GM18519 (cell line): ENCODE measurements around the gene IL1RAPL1.
"Not testable (repeated sequence)": the region's sequence is repeated elsewhere in the genome, so short reads cannot be mapped to it uniquely, and the experiment has no call there.

Experiments used
- ATAC-seq: cut with Tn5 transposase; IDR thresholded peaks from one replicate; pipeline ENCODE4 v1.9.1; 2021; ENCODE audit warnings: mild to moderate bottlenecking, moderate library complexity; ENCODE audit not compliant: unreplicated experiment, low FRiP score

IL1RAPL1 gene

DNA sequence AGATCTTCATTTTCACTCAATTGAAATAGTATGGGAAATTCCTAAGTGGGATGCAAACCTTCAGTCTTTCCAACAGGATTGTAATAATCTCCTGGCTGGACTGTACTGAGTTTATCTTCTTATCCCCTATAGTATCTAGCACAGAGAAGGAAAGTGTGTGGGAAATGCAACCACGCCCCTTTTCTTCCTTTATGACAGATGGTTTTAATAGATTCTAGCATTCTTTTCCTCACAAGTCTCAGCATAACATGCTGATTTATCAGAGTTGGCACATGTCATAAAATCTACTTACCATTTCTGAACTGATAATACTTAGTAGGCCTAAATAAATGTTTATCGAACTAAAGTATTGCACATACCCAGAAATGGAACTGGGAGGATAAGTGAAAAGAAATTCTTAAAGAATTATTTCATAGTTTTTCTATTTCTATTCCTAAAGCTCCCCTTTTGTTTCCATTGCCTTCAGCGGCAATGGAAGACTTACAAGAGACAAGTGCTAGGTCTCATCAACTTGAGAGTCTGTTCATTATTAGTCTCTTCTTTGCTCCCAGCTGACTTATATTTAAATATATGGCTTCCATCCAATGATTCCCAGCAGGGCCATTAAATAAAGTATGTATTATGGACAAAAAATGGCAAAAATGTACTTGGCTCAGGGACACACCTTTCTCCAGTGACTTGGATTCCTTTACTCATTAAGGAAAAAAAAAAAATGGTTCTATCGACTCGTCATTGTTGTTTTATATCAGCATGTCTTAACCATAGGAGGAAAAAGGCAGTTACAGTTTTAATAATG, 484.5 kb downstream of the IL1RAPL1 start:
- no peak for ATAC-seq

- no peak for ATAC-seq
These were observed 495.3 kb downstream of the IL1RAPL1 start for GRCh38 chrX:29082558-29082957.

- no peak for ATAC-seq
These were observed 496.6 kb downstream of the IL1RAPL1 start for GRCh38 chrX:29083823-29084222.

GRCh38 chrX:29090811-29091210, 503.6 kb downstream of the IL1RAPL1 start:
- ATAC-seq: no peak

DNA sequence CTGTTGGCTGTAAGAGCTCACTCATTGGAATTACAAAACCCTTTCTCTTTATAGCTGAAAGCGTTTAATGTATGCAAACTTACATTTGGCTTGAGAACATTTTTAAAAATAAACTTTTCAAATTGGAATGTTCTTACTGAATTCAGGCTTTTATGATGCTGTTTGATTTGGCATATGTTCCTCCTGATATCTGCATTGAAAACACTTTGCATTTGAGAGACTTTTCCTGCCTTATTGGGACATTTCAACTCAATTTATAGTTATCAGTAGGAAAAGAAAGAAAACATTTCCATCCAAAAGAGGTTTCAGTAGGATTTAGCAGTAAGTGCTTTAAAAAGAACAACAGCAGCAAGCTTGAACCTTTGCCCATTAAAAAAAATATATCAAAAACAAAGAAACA, 520.0 kb downstream of the IL1RAPL1 start:
- no peak for ATAC-seq

DNA sequence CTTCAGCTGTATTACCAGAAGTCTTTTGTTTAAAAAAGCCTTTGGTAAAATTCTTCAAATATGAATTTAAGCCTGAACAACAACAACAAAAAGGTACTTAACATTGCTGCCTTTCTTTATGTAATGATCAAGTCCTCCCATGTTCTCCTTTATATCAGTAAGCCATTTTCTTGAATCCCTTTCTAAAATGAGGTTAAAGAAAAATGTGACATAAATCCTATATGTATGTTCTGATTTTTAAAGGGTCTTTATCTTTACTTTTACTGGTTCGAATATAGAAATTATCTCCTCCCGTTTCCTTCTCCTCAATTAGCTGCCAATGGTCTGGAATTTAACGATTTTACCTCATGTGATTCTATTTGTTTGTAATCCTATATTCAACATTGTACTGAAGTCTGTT, 522.8 kb downstream of the IL1RAPL1 start:
- no peak for ATAC-seq

- ATAC-seq: no peak
These were observed 526.0 kb downstream of the IL1RAPL1 start for GRCh38 chrX:29113221-29113620.

GRCh38 chrX:29122817-29123216, 535.6 kb downstream of the IL1RAPL1 start:
- not testable (repeated sequence) for ATAC-seq

GRCh38 chrX:29130905-29131304, 543.7 kb downstream of the IL1RAPL1 start:
- no peak for ATAC-seq

GRCh38 chrX:29136904-29137303, 549.7 kb downstream of the IL1RAPL1 start:
- no peak for ATAC-seq

- no peak for ATAC-seq
These were observed 550.8 kb downstream of the IL1RAPL1 start for GRCh38 chrX:29138003-29138402.

GRCh38 chrX:29143356-29143755, 556.1 kb downstream of the IL1RAPL1 start:
- ATAC-seq: no peak

GRCh38 chrX:29143756-29144155, 556.5 kb downstream of the IL1RAPL1 start:
- no peak for ATAC-seq

- no peak for ATAC-seq
These were observed 558.1 kb downstream of the IL1RAPL1 start for GRCh38 chrX:29145316-29145715.

- ATAC-seq: no peak
These were observed 561.3 kb downstream of the IL1RAPL1 start for GRCh38 chrX:29148511-29148910.

GRCh38 chrX:29155286-29155685, 568.0 kb downstream of the IL1RAPL1 start:
- no peak for ATAC-seq

DNA sequence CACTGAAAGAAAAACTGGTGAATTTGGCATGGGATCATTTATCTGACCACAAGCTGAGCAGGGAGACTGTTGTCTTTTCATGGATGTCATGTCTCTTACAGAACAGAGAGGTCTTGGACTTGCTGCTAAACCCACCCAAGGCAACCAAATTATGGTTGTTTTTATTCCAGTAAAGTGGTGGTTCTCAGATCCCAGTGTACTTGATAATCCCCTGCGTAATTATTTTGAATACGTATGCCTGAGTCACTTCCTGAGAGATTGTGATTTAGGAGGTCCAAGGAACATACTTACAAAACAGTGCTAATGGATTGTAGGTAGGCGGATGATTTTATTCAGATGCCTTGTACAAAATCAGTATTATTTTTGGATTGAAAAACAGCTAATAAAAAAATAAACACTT, 585.6 kb downstream of the IL1RAPL1 start:
- ATAC-seq: no peak

DNA sequence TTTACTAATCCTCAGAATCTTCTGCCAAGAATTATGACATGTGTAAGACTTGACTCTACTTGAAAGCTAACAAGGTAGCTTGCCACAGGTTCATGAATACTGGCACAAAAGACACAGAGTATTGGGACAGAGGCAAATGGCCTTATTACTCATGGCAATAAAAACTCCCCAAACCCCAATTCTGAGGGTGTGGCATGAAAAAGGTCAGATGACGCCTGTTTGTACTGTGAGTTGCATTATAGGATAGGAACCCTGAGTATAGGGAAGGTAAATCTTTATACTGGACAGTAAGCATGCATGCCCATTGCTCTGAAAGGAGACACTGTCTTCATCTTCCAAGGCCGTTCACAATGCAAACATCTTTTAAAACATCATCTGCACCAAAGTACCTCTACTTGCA, 600.0 kb downstream of the IL1RAPL1 start:
- no peak for ATAC-seq

GRCh38 chrX:29196501-29196900, 609.3 kb downstream of the IL1RAPL1 start:
- ATAC-seq: no peak

GRCh38 chrX:29215251-29215650, 628.0 kb downstream of the IL1RAPL1 start:
- ATAC-seq: no peak

DNA sequence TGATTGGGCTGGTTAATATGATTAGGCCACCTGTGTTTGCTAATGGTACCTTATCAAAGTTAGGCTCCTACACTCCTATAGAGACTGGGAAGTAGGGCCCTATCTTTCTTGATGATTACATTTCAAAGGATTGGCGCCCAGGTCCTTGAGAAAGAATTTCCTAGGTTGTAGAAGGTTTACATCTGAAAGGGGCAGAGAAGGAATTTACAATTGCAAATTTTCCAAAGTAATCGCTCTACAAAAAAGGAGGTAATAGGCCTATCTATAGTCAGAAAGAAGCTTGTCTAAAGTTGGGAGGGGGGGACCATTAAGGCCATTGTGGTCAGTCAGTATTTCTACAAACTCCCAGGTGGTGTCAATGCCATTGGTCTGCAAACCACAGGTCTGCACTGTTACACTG, 638.4 kb downstream of the IL1RAPL1 start:
- ATAC-seq: no peak

- no peak for ATAC-seq
These were observed 642.6 kb downstream of the IL1RAPL1 start for GRCh38 chrX:29229802-29230201.

- ATAC-seq: no peak
These were observed 644.6 kb downstream of the IL1RAPL1 start for GRCh38 chrX:29231800-29232199.
